ENCODE data around the gene CDH13.

The CDH13 gene

GRCh38 chr16:83201748-83202147 is 575.0 kb downstream of the CDH13 start:
- DNase-seq: no peak

- DNase-seq: no peak
Measured at GRCh38 chr16:83205896-83206295, 579.1 kb downstream of the CDH13 start.

GRCh38 chr16:83206426-83206825 is 579.7 kb downstream of the CDH13 start:
- no peak for DNase-seq

- DNase-seq: no peak
Measured at GRCh38 chr16:83211711-83212110, 584.9 kb downstream of the CDH13 start.

DNA sequence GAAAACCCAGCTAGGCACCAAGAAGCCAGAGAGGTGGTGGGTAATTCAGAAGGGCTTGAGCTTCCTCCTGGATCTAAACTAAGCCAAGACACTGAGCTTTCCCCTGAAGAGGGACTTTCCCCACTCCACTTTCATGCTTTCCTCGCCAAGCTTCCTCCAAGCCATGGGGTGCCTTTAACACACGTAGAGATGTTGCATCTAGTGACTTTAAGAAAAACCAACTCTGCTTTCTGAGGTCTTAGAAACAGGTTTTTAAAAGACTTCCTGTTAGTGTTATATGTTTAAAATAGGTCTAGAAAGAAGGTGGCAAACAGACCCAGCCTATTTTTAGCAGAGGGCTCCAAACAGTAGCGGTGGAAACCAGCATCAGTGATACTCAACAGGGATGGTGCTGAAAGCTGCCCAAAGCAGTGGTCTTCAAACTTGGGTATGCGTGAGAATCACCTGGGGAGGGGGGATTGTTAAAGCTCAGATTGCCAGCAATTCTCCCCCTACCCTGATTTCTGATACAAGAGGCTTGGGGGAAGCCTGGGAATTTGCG is 585.6 kb downstream of the CDH13 start:
- DNase-seq: no peak

DNA sequence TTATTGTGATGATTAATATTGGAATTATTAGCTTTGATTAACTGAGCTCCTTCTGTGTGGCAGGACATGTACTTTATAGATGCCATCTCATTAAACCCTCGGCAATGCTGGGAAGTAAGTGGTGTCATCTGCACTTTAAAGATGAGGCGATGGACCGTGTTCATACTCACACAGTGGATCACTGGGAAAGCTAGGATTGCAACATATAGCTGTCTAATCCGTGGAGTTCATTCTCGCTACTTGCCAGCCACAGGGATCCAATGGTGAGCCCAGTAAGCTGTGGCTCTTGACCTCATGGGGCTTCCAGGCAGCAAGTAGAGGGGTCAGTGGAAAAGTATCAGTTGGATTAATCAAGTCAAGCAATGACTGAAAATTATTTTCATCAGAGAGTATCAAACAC is 587.9 kb downstream of the CDH13 start:
- DNase-seq: no peak

DNA sequence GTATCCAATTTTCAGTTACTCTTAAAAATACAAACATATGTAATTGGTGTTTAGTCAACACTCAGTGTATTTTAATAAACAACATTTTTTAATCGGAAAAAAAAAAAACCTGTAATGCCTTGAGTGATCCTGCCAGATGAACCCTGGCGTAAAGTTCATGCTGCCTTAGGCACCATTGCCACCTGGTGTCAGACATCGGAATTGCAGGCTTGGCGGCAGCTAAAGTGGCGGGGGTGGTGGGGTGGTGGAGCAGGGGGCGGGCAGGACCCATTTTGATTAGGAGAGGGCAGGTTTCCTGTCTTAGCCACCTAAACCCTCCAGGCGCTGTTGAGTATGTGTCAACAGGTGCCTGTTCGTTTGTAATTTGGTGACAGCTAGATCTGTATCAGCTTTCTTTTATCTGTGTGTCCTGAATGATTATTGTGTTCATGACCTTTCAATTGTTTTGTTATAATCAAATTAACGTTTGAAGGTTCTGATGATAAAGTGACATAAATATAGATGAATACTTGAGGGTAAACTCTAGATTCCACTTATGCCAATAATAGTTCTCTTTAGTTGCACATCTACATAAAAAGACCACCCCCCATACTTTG is 588.7 kb downstream of the CDH13 start:
- DNase-seq: peak; percentile 82

GRCh38 chr16:83219285-83219684 is 592.5 kb downstream of the CDH13 start:
- no peak for DNase-seq

GRCh38 chr16:83220066-83220465 is 593.3 kb downstream of the CDH13 start:
- DNase-seq: peak; percentile 23

- no peak for DNase-seq
Measured at GRCh38 chr16:83224642-83225041, 597.9 kb downstream of the CDH13 start.

GRCh38 chr16:83227336-83227735 is 600.6 kb downstream of the CDH13 start:
- DNase-seq: peak; percentile 33

GRCh38 chr16:83231729-83232128 is 605.0 kb downstream of the CDH13 start:
- DNase-seq: peak; percentile 11

DNA sequence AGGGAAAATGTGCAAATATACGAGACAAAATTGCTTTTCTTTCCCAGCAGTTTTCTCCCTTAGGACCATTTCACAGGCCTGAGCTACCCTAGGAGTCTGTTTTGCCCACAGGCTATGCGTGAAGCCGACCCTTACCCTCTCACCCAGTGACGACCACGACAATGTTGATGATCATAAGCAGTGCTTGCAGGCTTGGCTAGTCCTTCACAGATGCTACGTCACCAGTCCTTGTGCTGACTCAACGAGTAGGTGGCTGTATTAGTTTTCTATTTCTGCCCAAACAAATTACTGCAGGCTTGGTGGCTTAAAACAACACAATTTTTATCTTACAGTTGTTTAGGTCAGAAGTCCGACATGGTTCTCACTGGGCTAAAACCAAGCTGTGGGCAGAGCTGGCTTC is 606.4 kb downstream of the CDH13 start:
- peak; percentile 45 for DNase-seq

DNA sequence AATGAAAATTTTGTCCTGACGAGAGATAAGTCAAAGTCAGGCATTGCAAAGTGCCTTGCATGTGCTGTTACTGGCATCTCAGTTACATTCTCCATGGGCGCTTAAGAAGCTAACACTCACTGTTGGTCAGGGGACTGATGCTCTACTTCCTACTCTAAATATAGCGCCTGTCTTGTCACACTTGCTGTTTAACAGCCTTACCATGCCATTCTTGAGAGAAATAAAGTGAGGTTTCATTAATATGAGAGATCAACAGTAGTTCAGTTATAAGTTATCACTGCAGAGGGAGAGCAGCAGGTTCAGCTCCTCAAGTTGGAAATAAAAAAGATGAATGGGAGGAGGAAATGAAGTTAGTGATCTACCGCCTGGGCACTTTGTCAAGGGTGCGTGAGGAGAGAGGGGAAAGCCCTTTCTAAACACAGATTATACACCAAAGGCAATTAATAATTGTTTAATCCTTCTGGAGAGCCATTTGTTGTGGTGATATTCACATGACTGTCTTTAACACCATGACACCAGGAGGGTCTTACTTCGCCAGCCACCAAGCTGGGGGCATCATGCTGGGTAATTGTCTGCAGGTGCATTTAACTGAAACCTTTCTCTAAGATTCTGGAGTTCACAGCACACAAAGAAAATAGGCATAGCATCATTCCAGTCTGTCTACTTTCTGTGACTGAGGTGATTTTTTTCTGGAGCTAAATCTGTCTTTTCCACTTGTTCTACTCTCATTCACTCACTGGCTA is 612.4 kb downstream of the CDH13 start:
- peak; percentile 12 for DNase-seq

DNA sequence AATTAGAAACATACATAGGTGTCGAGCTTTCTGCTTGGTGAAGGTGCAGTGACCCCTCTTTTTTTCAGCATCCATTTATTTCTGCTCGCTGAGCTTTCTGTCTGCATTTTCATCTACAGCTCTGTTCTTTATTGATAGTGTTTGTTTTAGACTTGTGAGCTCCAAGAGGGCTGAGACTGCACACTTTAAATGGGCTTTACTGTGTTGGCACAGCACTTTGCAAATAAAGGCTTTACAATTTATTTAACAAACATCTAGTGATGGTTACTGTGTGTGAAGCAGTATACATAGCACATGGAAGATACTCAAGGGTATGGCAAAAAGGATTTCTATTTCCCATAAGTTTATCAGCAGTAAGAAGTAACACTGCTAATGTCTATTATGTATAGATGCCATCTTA is 617.3 kb downstream of the CDH13 start:
- DNase-seq: peak; percentile 1

GRCh38 chr16:83245061-83245460 is 618.3 kb downstream of the CDH13 start:
- peak; percentile 2 for DNase-seq

DNA sequence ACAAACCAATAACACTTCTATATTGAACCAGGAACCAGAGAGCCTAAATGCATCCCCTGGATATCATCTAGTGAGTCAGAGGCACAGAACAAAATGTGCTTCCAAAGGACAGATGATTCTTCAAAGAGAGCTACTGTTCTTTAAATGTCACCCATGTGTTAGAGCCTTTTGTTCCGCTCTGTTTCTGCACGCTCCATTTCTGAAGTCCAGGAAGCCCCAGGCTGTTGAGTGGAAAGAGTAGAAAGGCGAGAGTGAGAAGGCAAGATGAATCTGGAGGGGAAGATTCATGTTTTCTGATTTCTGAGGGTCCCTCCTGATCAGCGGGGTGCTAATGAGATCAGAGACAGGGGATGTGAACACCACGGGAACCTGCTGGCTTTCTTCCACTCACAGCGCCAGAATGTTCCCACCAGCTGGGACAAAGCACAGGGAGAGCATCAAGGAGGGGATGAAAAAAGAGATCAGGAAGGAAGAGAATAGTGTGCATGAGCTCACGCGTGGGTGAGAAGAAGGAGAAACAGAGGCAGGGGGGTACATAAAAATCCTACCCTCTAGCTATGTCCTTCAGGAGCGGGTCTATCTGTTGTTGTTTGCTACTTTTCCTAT is 621.1 kb downstream of the CDH13 start:
- DNase-seq: peak; percentile 17

DNA sequence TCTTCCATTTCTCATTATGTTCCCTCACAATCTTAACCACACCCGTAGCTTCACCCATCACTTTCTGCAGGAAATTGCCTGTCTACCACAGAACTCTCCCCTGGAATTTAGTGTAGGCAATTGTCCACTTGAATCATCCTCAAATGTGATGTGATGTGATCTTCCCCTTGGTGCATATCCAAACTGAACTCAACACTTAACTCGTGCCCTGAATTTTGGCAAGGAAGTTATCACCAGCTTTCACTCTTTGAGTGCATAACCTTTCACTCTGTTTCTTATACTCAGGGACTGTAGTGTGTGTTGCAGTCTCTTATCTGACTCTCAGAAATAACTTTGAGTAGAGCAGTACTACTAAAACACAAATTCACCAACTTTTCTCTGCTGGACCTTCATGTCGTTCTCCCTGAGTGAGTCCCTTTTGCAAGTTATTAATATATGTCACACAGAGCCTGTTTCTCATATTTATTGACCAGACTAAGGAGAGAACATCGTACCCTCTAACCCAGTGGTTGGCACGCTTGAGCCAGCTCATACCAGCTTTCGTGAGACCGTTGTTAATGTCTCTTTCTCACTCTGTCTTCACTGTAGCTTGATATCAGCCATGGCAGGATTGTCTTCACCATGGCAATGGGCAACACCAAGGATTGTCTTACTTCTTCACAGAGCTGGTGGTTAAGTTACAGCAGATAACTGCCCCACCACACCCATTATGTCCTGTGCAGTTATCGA is 622.1 kb downstream of the CDH13 start:
- peak; percentile 12 for DNase-seq

- no peak for DNase-seq
Measured at GRCh38 chr16:83253521-83253920, 626.8 kb downstream of the CDH13 start.

- DNase-seq: no peak
Measured at GRCh38 chr16:83258366-83258928, 631.7 kb downstream of the CDH13 start.

DNA sequence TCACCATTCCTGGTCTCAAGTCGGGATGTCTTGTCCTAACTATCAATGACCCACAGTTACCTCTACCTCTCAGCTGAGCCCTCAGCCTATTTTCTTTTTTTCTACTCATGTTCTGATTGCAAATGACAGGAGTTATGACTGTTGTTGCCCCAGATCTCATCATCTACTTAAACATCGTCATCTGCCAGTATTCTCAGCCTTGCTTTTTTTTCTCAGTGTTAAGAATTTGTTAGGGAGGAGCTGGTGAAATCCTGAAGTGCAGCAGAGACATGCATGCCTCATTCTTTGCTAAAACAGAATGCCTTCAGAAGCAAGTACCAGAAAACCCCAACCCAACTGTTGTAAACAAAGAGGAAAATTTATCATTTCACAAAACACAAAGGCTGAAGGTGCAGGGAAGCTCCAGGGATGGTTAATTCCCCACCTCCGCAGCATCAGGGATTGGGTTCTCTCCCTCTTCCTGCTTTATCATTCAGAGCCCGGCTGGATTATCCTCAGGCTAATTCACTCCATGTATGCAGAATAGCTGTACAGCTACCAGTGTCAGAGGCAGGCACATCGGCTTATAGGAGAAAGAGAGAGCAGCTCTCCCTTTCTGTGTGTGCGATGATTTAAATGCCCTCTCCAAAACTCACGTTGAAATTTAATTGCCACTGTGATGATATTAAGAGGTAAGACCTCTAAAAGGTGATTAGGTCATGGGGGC is 640.2 kb downstream of the CDH13 start:
- no peak for DNase-seq

DNA sequence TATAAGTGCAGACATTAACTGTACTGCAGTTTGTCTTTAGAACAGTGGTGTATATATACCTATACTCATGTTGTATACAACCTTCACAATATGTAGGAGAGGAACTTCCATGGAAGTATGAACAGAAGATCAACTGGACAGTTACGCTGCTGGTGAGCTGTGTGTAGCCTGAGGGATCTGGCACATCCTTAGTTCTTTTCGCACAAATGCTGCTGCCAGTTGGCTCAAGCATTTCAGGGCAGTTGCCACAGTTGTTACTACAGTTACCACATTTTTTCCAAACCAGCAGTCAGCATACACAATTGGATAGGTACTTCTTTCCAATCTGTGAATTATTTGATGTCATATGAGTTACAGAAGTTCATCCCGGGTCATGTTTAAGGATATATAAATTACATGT is 641.4 kb downstream of the CDH13 start:
- no peak for DNase-seq
